Measurements from ENCODE around the gene HOXC4.

The HOXC4 gene

DNA sequence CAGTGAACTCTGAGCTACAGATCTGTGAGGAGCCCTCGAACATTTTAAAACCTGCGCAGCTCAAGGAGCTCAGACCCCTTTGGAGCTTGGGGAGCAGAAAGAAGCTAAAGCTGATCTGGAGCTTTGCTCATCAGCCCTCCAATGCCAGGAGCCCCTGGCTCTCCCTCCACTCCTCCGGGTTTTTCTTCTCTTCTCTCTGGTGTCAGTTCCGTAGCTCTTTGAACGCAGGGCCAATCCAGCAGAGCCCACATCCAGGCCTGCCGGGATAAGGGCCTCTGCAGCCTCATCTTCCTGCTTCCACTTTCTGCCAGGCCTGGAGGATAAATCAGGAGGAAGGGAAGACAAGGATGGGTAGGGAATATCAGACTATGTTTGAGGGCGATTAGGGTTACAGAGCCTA lies 6.0 kb downstream of the HOXC4 start:
- no peak for TF ChIP-seq GATA3 (IDR thresholded peaks at IDR 0.05; ENCODE audit: low read depth, low read length)
- no peak for TF ChIP-seq GATA2 (IDR thresholded peaks at IDR 0.05; ENCODE audit: low read depth, low read length)

DNA sequence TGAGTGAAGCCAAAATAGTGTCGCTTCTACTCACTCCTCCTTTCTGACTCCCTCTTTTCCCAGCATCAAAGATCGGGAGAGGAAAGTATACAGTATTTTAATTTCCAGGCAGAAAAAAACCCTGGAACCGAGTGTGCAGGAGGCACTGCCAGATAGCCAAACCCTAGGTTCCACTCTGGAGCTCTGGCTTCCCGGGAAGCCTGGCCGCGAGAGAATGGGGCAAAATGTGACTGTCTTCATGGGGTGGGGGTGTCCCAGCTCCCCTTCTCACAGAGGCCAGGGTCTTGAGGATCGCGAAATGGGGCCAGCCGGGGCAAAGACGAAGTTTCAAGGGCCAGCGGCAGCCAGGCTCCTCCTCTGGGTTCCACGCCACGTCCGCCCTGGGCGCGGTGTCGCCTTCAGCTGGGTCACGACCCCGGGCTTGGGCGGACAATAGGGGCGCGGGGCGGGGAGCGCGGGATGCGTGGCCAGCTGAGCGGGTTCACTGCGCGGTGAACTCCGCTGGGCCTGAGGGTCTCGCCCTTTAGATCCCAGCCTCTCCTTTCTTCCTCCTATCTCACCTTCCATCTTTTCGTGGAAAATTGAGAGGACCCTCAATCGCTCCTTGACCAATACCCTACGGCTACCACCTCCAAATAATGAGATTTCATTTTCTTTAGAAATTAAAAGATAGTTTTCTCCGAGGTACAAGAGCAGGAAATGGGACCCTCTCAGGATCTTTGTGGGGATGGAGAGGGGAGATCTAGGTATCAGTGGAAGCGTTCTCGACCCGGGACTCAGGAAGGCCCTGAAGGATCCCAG lies 6.7 kb downstream of the HOXC4 start:
- TF ChIP-seq GATA2 (IDR thresholded peaks at IDR 0.05; ENCODE audit: low read depth, low read length) (no peak), GATA3 (IDR thresholded peaks at IDR 0.05; ENCODE audit: low read depth, low read length) (no peak)

DNA sequence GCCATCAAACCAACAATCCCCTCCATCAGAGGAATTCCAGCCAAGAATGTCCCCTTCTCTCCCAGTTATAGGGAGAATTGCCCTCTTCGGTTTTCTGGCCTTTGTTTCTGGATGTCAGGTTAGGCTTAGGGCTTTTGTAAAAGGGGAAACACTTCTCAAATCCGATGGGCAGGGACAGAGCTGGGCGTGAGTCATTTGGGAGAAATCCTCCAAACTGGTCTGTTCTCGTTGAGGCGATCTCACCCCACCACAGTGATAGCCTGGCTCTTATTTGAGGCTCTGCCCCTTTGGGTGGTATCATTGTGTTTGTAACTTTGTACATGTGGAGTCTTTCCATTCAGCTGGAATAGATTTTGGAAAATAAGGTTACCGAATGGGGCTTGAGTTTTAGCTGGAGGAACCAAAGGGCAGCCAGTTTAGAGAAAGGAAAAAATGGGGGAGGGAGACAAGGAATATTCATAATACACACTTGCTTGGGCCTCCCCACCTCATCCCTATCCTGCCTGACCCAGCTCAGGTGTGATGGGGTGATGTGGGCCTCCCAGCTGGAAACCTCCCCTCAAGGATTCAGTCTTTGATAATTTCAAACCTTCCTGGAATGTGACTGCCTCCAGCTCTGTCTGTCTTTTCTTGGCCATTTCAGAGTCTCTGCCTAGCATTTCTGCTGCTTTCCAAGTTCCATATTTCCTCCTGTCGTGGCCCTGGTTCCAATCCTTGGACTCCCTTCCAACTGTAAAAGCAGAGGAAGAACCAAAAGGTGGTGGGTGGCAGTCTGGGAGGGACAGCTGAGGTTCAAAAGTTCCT lies 7.5 kb downstream of the HOXC4 start:
- TF ChIP-seq GATA2 (IDR thresholded peaks at IDR 0.05; ENCODE audit: low read depth, low read length) (no peak), GATA3 (IDR thresholded peaks at IDR 0.05; ENCODE audit: low read depth, low read length) (no peak)

DNA sequence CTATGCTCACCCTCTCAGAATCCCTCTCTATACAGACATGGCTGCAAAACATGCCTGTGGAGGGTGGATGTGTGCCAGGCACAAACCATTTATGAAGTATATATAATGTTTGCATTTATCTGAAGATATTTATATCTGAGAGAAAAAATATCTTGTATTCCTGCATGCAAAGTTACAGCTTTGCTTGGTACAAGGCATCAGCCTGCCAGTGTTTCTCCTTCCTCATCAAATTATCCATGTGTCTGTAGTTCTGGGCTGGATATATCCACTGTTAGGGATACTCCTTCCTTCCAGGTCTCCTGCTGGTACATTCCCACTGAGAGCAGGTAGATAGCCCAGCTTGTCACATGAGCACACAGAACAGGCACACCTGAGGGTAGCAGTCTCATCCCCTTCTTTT lies 12.0 kb downstream of the HOXC4 start:
- no peak for TF ChIP-seq GATA3 (IDR thresholded peaks at IDR 0.05; ENCODE audit: low read depth, low read length)

DNA sequence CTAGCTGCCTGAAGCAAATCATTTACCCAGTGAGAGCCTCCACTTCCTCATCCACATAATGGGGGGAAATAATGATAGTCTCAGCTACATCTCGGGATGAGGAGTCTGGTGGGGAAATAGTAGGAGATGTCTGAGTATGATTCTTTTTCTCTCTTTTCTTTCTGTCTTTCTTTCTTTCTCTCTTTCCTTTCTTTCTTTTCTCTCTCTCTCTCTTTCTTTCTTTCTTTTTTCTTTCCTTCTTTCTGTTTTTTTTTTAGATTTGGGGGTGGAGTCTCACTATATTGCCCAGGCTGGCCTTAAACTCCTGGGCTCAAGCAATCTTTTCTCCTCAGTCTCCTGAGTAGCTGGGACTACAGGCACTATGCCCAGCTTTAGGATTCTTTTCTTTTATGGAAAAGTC lies 12.8 kb downstream of the HOXC4 start:
- TF ChIP-seq GATA3 (IDR thresholded peaks at IDR 0.05; ENCODE audit: low read depth, low read length) (no peak), GATA2 (IDR thresholded peaks at IDR 0.05; ENCODE audit: low read depth, low read length) (no peak)

DNA sequence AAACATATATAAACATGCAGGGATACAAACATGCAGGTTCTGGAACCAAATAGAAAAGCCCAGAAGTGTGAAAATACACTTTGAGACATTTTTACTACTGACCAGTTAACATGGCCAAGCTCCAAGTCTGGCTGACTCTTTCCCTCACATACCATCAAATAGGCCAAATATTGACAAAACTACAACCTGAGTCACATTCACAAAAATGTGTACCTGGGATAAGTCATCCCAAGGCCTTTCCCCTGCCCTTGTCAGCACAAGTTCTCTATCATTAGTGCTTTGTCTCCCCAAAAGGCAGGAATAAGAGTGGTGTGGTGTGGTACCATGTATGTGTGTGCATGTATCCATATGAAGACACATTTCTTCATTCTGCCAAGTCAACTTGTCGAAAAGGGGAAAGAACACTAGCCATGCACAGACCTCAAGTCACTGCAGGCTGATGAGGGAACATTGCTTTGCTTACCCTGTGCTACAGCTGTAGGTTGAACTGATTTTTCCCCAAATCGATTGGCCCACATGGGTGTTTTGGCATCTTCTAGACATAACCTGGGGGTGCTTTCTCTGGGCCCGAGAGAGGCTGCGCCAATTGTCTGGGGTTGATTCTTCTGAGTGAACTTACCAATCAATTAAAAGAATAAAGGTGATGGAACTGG lies 14.9 kb downstream of the HOXC4 start:
- TF ChIP-seq GATA3 (IDR thresholded peaks at IDR 0.05; ENCODE audit: low read depth, low read length) (no peak), GATA2 (IDR thresholded peaks at IDR 0.05; ENCODE audit: low read depth, low read length) (no peak)

DNA sequence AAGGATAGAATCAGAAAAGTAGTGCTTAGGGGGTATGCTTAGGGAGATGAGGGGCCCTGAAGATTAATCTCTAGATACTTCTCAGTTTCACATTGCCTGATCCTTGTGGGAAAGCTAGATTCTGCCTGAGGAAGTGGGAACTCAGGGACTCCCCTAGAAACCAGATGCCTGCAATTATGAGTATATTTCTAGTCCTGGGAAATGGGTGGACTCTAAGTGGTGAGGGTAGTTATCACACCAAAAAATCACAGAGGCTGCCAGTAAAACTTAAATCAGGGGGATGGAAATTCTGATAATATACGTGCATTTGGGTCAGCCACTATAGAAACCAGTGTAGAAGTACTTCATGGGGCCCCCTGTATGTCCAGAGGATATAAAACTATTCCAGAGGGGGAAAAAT lies 18.3 kb downstream of the HOXC4 start:
- TF ChIP-seq GATA3 (IDR thresholded peaks at IDR 0.05; ENCODE audit: low read depth, low read length) (peak; percentile 68), GATA2 (IDR thresholded peaks at IDR 0.05; ENCODE audit: low read depth, low read length) (peak; percentile 81)

DNA sequence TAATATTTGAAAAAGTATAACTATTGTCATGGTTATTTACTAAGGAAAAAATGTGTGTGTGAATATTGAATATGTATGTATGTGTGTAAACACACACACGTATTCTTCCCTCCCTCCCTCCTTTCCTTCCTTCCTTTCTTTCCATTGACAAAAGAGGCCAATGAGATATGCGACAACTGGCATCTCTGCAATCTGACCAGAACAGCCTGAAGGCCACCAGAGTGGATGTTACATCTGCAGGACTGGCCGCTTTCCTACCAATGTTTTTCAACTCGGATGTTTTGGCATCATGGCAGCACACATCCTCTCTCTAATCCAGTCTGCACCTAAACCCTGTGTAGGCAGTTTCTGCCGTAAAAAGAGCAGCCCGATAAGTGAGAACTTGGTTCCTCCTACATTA lies 20.7 kb downstream of the HOXC4 start:
- TF ChIP-seq GATA2 (IDR thresholded peaks at IDR 0.05; ENCODE audit: low read depth, low read length), result peak; percentile 74
- peak; percentile 59 for TF ChIP-seq GATA3 (IDR thresholded peaks at IDR 0.05; ENCODE audit: low read depth, low read length)

DNA sequence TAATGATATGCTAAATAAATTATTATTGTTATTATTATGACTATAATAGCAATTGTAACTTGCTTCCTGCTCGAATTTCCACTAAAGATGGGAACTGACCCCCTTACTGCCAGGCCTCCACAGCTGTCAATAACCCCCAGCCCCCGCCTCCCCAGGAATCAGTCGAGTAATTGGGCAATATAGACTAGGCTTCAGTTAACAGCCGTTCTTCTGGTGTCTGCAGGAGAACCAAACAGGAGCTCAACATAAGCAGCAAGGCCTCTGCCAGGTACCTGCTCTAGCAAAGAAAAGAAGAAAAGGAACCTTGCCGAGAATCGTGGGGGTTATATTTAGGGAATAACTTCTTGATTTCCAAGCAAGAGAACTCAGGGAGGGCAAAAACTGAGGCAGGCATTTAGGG lies 21.8 kb downstream of the HOXC4 start:
- TF ChIP-seq GATA2 (IDR thresholded peaks at IDR 0.05; ENCODE audit: low read depth, low read length), result no peak
- no peak for TF ChIP-seq GATA3 (IDR thresholded peaks at IDR 0.05; ENCODE audit: low read depth, low read length)

DNA sequence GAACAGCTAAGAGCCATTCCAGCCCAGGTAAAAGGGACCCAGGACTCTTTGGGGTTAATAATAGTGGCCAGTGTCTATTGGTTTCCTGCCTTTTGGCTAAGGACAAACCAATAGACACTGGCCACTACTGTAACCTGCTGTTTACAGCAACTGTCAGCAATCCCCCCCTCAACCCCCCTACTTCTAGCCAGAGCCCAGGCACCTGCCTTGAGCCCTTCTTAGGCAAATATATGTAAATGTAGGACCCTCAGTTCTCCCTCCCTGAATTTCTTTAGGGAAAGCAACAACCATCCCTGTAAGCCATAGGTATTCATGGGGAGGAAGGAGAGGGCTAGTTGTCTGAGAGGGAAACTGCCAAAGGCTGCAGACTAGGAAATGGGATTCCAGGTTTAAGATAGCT lies 22.3 kb downstream of the HOXC4 start:
- TF ChIP-seq GATA3 (IDR thresholded peaks at IDR 0.05; ENCODE audit: low read depth, low read length) (no peak), GATA2 (IDR thresholded peaks at IDR 0.05; ENCODE audit: low read depth, low read length) (no peak)

DNA sequence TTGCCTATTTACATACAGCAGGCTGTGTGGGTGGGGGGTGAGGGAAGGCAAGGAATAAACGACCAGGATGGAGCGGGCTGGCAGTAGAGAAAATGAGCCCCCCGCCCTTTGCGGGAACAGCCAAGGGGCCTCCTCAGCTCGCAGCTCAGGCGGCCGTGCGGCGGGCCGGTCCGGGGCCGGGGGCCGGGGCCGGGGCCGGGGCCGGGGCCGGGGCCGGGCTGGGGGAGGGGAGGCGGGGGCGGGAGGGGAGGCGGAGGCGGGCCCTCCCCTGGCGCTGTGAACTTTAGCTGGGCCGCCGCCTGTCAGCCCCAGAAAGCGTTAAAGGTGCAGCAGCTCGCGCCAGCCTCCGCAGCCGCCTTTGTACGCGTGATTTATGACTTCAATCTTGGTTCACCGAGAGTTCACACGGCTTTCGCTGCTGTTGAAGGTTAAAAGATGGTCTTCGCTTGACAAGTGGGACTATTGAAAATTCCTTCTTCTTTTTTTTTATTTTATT lies 28.8 kb downstream of the HOXC4 start:
- no peak for TF ChIP-seq GATA2 (IDR thresholded peaks at IDR 0.05; ENCODE audit: low read depth, low read length)
- TF ChIP-seq GATA3 (IDR thresholded peaks at IDR 0.05; ENCODE audit: low read depth, low read length), result no peak

DNA sequence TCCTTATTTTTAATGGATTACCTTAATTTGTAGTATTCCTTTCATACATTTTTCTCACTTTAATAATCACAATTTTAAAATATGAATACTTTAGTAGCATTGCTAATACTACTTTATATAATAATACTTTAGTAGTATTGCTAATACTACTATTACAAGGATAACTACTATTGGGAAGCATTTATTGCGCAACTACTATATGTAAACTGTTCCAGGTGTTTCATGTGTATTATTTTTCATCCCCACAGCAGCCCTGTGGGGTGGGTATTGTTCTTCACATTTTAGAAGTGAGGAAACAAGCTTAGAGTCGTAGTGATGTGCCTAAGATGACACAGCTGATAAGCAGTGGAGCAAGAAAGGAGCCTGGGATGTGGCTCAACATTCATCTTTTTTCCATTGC lies 45.0 kb downstream of the HOXC4 start:
- TF ChIP-seq GATA2 (IDR thresholded peaks at IDR 0.05; ENCODE audit: low read depth, low read length), result 0 out of 2 replicates have a peak, but pooled peaks have one; percentile 21
